ENCODE data around the gene TNFRSF21.

GRCh38 chr6:47290124-47290834 is 19.4 kb downstream of the TNFRSF21 start:
- TF ChIP-seq CTCF (IDR thresholded peaks at IDR 0.05) = no peak
- TF ChIP-seq EP300 (IDR thresholded peaks at IDR 0.05; ENCODE audit: low read depth) = no peak
- TF ChIP-seq POLR2A (IDR thresholded peaks at IDR 0.05) = no peak
- TF ChIP-seq POLR2AphosphoS5 (IDR thresholded peaks at IDR 0.05) = no peak
